Left ventricle myocardium inferior (tissue), 1 donor: ENCODE measurements around the gene ZBTB21. TPM values are rescaled to one million over a fixed set of nuclear protein-coding genes. Genes with fewer than 3 reads are reported as not detected.

Experiments
- DNase-seq: peaks from one replicate; pipeline ENCODE4 v3.0.0-alpha.2; 2020
- H3K27ac ChIP-seq: fragments of 200-600 bp; replicated peaks from 2 replicates; pipeline ENCODE4 v1.8.0; 2021
- H3K27me3 ChIP-seq: fragments of 200-600 bp; 2 replicates; pipeline ENCODE4 v1.8.0; 2021; ENCODE audit warnings: low read depth
- H3K36me3 ChIP-seq: fragments of 200-600 bp; 2 replicates; pipeline ENCODE4 v1.8.0; 2021
- H3K4me1 ChIP-seq: fragments of 200-600 bp; 2 replicates; pipeline ENCODE4 v1.8.0; 2021
- H3K4me3 ChIP-seq: fragments of 200-600 bp; 2 replicates; pipeline ENCODE4 v1.8.0; 2021; ENCODE audit warnings: mild to moderate bottlenecking, moderate library complexity
- H3K9me3 ChIP-seq: fragments of 200-600 bp; replicated peaks from 2 replicates; pipeline ENCODE4 v1.8.0; 2021
- intact Hi-C: fragments of 100-400 bp; cut with micrococcal nuclease; formaldehyde crosslinking; loops from one replicate; pipeline ENCODE4 v1.11.0; 2022
- total RNA-seq: library from RNA; stranded (reverse); fragmentation: NEBNext Ultra II Directional; extraction: Animal tissue kit (Norgen Biotek cat#: 25700); gene quantifications from one replicate; pipeline ENCODE4 v1.2.1, GENCODE V29; 2021
- TF ChIP-seq, protein P1 (sequence below): fragments of 200-600 bp; IDR thresholded peaks from 2 replicates; pipeline ENCODE4 v1.8.0; 2021; ENCODE audit warnings: antibody characterized with exemption, mild to moderate bottlenecking, borderline replicate concordance
- donor health status: DM: no; HTN: yes; CAD: no; lungs with severe emphysema.

Gene ZBTB21
- total RNA-seq, 1 donor from 2014 or later: 4.9 TPM

DNA sequence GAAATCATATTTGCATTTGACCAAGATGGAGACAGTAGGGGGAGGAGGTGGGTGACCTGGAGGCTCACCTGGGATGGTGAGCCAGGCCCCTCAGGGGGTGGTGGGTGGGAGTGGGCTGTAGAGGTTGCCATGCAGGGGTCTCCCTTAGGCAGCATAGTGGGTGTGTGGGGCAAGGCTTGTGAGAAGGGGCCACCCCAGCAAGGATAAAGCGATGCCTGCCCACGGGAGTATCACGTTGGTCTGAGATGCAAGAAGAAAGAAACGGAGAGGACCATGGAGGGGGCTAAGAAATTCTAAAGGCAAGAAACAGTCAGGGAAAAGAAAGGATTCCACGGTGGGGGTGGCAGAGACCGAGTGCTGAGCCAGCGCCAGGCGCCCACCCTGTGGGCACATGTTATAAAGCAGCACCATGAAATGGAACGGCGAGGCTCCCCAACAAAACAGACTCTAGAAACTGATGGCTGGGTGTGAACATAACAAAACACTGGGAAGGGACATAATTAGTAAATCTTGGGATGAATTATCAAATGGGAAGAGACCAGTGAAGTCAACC lies 44.6 kb downstream of the ZBTB21 start:
- no peak for DNase-seq
- intact Hi-C loops: no loop called here
- no peaks in the 10 kb centered on the region for H3K36me3 ChIP-seq
- no peaks in the 10 kb centered on the region for H3K4me1 ChIP-seq
- peaks cover 5% of the 10 kb centered on the region for H3K27me3 ChIP-seq
- no peak overlapping the region for H3K4me3 ChIP-seq
- H3K27ac ChIP-seq: no peak overlapping the region
- TF ChIP-seq, protein P1, sequence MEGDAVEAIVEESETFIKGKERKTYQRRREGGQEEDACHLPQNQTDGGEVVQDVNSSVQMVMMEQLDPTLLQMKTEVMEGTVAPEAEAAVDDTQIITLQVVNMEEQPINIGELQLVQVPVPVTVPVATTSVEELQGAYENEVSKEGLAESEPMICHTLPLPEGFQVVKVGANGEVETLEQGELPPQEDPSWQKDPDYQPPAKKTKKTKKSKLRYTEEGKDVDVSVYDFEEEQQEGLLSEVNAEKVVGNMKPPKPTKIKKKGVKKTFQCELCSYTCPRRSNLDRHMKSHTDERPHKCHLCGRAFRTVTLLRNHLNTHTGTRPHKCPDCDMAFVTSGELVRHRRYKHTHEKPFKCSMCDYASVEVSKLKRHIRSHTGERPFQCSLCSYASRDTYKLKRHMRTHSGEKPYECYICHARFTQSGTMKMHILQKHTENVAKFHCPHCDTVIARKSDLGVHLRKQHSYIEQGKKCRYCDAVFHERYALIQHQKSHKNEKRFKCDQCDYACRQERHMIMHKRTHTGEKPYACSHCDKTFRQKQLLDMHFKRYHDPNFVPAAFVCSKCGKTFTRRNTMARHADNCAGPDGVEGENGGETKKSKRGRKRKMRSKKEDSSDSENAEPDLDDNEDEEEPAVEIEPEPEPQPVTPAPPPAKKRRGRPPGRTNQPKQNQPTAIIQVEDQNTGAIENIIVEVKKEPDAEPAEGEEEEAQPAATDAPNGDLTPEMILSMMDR: no peak
- H3K9me3 ChIP-seq: no peaks in the 10 kb centered on the region

DNA sequence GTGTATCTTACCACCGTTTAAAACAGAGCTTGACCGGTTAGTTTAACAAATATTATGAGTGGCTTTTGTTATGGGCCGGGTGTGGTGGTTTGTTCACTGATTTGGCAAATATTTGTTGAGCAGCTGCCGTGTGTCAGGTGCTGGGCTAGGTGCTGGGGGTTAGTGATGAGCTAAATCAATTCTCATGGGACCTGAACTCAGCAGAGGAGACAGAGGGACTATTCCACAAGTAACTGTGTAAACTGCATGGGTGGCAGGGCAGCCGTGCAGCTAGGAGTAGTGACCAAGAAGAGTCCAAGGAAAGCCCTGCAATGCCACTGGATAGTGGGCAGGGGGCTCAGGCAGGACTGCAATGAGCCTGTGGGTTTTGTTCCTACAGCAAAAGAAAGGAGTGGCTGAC lies 45.1 kb downstream of the ZBTB21 start:
- TF ChIP-seq, protein P1: no peak
- H3K4me1 ChIP-seq: no peaks in the 10 kb centered on the region
- H3K27ac ChIP-seq: no peak overlapping the region
- H3K27me3 ChIP-seq: peaks cover 5% of the 10 kb centered on the region
- intact Hi-C loops: no loop called here
- no peak for DNase-seq
- H3K9me3 ChIP-seq: no peaks in the 10 kb centered on the region
- H3K36me3 ChIP-seq: no peaks in the 10 kb centered on the region
- H3K4me3 ChIP-seq: no peak overlapping the region

DNA sequence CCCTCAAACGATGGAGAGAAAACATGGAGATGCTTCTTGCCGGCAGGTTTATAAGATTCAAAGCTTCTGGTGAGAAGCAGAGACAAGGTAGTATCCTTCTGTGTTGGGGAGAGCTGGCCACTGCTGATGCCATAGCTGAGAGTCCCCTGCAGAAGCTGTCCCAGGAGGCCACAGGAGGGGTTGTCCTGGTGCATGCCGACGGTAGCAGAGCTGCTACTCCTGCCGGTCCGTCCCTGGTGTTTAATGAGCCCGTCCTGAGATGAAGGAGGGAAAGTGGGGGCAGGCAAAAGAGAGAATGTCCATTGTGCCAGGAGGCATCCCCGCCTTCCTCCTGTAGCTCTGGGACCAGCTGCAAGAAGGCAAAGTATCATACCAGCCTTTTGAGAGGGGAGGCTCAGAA lies 46.0 kb downstream of the ZBTB21 start:
- TF ChIP-seq, protein P1: no peak
- H3K27ac ChIP-seq: no peak overlapping the region
- no peaks in the 10 kb centered on the region for H3K9me3 ChIP-seq
- no peak for DNase-seq
- no peak overlapping the region for H3K4me3 ChIP-seq
- intact Hi-C loops: no loop called here
- no peaks in the 10 kb centered on the region for H3K36me3 ChIP-seq
- H3K4me1 ChIP-seq: no peaks in the 10 kb centered on the region
- H3K27me3 ChIP-seq: peaks cover 5% of the 10 kb centered on the region

DNA sequence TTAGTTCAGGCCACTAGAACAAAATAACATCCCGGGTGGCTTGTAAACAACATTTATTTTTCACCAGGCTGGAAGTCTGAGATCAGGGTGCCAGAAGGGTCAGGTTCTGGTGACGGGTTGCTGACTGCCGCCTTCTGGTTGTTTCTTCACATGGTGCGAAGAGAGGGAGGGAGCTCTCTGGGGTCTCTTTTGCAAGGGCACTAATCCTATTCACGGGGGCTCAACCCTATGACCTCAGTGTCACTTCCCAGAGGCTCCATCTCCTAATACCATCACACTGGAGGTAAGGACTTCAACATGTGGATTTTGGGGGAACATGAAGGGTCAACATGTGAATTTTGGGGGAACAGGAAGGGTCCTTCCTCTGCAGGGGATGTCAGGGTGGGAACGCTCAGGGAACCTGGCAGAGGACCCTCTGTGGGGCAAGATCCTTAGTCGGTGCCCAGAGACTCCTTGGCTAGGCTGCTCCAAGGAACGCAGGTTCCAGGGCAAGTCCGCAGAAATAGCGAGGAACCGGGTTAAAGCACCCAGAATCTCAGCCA lies 47.7 kb downstream of the ZBTB21 start:
- Histone ChIP-seq H3K27ac (no peak overlapping the region), H3K27me3 (peaks cover 5% of the 10 kb centered on the region), H3K9me3 (no peaks in the 10 kb centered on the region), H3K4me3 (no peak overlapping the region), H3K36me3 (no peaks in the 10 kb centered on the region), H3K4me1 (peaks cover 12% of the 10 kb centered on the region)
- no peak for DNase-seq
- intact Hi-C loops: no loop called here
- TF ChIP-seq, protein P1: no peak

DNA sequence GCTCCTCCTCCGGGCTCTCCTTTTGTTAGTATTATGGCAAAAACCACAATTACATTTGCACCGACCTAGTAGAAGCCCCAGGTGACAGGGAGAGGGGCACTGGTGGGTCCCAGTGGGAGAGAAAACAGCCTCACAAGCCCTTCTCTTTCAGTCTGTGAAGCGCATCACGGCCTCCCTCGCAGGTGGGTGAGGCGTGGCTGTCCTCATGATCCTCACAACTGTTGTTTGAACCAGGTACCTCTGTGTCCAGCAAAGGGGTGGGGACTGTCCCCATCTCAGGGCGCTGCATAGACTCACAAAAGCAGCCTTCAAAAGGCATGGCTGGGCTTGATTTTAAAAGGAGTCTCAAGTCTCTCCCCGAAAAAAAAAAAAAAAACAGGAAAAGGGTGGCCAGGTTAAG lies 48.4 kb downstream of the ZBTB21 start:
- DNase-seq: no peak
- Histone ChIP-seq H3K36me3 (no peaks in the 10 kb centered on the region), H3K4me3 (no peak overlapping the region), H3K27me3 (peaks cover 5% of the 10 kb centered on the region), H3K4me1 (peaks cover 20% of the 10 kb centered on the region), H3K27ac (no peak overlapping the region), H3K9me3 (no peaks in the 10 kb centered on the region)
- TF ChIP-seq, protein P1: no peak
- intact Hi-C loops: no loop called here
